ENCODE results near the gene TASOR2.

The TASOR2 gene

GRCh38 chr10:5655121-5655520 is 29.5 kb upstream of the TASOR2 start:
- no peak for DNase-seq (ENCODE audit: low read depth)

GRCh38 chr10:5656737-5657579 is 27.7 kb upstream of the TASOR2 start:
- no peak for DNase-seq (ENCODE audit: low read depth)

DNA sequence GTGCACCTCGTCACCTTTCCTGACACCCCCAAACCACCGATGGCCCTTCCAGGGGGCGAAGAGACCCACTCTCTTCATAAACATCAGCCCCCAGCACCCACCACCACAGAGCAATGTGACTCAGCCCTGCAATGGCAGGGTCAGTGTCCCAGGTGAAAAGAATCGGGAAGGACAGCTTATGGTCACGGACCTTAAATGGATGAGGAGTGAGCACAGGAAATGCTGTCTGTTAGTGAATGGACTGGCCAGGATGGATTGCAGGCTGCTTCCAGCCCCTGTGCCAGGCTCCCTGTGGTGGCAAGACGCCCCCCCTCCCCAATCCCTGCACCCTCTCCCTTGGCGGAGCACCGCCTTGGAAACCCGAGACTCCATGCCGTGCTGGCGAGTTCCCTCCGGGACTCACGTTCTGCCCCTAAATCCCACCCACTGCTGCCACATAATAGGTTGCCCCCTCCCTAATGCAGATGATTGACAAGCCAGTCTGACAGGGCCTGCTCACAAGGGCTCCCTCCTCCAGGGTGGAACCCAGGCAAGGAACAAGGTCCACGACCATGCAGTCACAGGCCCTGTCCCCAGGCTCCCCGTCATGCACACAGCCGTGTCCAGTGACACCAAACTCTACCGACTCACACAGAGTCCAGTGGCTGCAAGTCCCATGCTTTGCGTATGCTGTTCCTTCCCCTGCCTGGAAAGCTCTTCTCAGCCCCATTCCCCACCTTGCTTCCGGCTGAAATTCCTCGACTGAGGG is 25.6 kb upstream of the TASOR2 start:
- DNase-seq (ENCODE audit: low read depth), result no peak

DNA sequence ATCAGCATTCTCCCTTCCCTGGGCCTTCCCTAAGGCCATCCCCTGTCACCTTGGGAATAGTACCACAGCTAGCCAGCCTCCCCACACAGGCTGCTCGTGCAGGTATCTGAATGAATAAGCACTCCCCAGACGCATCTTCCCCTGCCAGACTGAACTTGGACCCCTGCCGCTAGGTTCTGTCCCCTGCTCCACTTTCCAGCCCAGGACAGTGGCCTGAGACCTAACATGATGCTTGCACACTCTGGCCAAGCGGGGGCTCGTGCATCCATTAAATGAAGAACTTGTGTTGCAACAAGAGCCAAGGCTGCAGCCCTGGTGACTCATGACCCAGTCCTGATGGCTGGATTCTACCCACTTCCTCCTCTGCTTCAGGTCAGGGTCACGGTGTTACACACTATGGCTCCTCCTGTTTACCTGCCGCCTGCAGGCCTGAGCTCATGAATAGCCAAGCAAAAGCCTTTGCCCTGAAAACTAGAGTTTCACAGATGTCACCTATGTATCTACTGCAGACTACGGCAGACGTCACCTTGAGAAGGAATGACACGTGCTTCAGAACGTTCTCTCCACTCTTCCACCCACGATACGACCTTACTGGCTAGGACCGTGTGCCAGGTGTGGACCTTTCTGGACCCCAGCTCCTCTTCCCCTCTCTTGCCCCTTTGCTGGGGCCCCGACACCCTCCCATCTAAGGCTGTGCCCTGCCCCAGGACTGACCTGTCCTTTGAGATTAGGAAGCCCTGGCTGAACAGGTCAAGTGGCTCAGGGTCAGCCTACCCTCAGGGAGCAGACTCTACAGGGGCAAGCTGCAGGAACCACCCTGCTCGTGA is 24.7 kb upstream of the TASOR2 start:
- no peak for DNase-seq (ENCODE audit: low read depth)

DNA sequence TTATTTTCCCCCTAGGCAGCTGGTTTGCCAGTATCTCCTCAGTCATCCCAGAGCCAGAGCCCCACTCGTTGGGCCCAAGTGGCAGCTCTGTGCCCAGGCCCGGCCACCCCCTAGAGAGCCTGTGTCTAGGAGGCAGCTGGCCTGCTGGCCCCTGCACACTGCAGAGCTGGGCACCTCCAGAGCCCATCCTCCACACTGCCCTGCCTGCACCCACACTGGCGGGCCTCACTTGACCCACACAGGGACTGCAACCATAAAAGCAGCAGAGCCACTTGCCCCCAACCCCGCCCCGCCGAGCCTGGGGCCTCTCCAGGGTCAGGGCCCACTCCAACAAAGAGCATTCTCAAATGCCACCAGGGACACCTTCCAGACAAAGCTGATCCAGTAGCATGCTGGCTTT is 23.6 kb upstream of the TASOR2 start:
- DNase-seq (ENCODE audit: low read depth), result no peak

- no peak for DNase-seq (ENCODE audit: low read depth)
These were observed 21.7 kb upstream of the TASOR2 start for GRCh38 chr10:5662708-5663579.

GRCh38 chr10:5663692-5664427 is 20.8 kb upstream of the TASOR2 start:
- no peak for DNase-seq (ENCODE audit: low read depth)

GRCh38 chr10:5665373-5666007 is 19.1 kb upstream of the TASOR2 start:
- no peak for DNase-seq (ENCODE audit: low read depth)

DNA sequence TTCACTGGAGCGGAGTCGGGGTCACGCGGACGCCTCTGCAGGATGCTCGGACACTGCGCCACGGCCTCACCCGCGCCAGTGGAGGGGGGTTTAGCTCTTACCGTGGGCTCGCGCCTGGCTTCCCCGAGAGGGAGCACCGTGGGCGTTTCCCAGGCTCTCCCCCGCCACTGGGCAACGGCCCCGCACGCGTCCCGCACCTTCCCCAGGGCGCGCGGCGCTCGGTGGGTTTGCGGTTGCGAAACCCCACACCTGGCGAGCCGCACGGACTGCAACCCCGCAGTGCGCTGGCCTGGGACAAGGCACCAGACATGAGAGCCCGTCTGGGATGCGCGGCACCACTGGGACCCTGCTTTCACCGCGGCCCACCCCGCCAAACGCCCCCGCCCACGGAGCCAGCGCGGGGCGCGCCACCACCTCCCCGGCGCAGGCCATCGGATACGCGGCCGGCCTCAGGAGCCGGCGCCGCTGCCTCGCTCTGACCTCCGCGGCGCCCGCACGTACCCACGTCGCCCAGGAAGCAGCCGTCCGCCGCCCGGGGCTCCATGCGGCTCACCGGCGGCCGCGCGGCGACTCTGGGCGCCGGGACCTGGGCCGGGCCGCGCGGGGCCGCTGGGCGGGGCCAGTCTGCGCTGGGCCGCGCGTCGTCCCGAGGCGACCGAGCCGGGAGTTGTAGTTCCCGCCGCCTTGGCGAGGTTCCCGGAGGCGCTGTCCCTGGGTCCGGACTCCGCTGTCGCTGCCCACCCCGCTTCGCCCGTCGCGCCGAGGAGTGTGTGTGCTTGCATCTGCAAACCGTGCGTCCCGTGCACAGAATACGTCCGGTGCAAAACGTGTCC is 18.4 kb upstream of the TASOR2 start, which contains the start of gene ASB13:
Gene ASB13 (minus strand): TSS at position 588 of the 833 bp plus-strand sequence. CDS start 44 bp downstream, at position 544.
- DNase-seq (ENCODE audit: low read depth), result peak; percentile 21

GRCh38 chr10:5666841-5667630 is 17.6 kb upstream of the TASOR2 start:
- no peak for DNase-seq (ENCODE audit: low read depth)

DNA sequence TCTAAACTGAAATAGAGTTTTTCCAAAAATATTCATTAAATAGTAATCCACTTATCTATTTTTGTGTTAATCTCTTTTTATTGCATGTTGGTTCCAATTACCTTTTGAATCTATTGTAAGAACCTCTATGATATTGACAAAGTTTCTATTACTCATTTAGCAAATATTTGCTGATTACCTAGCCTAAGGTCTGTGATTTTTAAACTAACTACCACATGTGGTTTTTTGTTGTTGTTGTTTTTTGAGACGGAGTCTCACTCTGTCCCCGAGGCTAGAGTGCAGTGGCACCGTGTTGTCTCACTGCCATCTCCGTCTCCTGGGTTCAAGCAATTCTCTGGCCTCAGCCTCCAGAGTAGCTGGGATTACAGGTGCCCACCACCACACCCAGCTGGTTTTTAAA is 16.2 kb upstream of the TASOR2 start:
- DNase-seq (ENCODE audit: low read depth), result no peak

DNA sequence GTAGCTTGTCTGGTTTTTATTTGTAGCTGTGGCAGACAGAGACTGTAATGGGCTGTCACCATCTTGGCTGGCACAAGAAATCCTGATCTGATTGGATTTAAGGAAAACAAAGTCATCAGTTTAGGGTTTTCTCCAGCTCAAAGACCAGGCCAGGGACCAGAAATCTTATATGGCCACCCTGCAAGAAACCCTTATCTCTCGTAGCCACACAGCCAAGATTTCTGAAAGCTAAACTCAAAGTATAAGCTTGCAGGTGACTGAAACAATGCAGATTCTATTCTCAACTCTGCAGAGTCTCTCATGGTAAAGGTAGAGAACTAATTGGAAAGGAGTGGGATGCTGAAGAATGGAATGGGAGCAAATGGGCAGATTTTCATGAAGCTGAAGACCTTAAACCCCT is 15.0 kb upstream of the TASOR2 start:
- no peak for DNase-seq (ENCODE audit: low read depth)

DNA sequence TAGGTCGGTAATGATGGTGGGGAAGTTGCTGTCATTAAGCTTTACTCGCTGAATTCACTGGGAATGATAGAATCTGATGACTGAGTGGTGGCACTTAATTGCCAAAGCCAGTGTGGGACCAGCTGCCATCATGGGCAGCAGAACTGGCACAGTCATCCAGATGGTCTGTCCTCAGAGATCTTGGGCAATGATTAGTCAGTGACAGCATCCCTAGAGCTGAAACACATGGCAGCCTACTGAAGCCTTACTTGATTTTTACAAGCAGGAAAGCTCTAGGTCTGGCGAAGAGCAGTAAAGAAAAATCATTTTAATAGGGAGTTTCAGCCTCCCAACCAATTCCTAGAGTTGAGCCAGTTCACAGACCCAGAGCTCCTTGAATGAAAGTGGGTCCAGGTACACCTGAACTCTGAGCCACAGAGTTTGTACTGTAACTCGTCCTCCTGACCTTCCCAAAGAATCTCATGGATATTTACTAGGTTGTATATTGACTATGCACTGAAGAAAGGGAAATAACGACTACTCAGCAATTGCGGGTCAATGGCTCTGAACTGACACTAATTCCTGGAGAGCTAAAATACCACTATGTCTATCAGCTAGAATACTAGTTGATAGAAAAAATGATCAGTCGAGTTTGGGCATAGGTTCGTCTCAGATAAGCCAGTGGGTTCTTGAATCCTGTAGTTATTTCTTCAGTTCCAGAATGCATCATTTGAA is 13.8 kb upstream of the TASOR2 start:
- no peak for DNase-seq (ENCODE audit: low read depth)

GRCh38 chr10:5678397-5679036 is 6.1 kb upstream of the TASOR2 start:
- no peak for DNase-seq (ENCODE audit: low read depth)

GRCh38 chr10:5679037-5679435 is 5.6 kb upstream of the TASOR2 start:
- DNase-seq (ENCODE audit: low read depth), result no peak

- no peak for DNase-seq (ENCODE audit: low read depth)
These were observed 5.0 kb upstream of the TASOR2 start for GRCh38 chr10:5679606-5680005.

DNA sequence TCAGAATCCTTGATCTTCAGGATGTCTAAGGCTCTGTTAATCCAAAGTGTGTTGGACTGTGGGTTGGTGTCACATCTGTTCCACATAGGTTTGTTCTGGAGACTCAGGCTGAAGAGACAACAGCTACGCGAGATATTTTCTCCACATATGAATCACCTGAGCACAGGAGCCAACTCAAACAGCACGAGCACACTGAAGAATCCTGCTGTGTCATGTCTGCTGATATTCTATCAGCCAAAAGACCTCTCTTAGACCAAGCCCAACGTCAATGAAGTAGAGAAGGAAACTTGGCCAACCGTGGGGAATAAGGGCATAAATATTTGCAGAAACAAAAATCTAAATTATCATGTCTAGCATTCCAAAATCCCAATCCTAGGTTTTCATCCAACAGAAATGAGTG is 2.7 kb upstream of the TASOR2 start:
- no peak for DNase-seq (ENCODE audit: low read depth)
